GM12872 (cell line): Measurements from ENCODE around the gene DNAH8.

Experiments used
- CTCF ChIP-seq: IDR thresholded peaks from 3 replicates; pipeline ENCODE4 v1.5.1; 2011; ENCODE audit warnings: low read depth, mild to moderate bottlenecking, low read length, moderate library complexity; ENCODE audit not compliant: insufficient read depth

DNAH8 gene

GRCh38 chr6:38784506-38785235 lies 69.6 kb downstream of the DNAH8 start:
- TF ChIP-seq CTCF = no peak

GRCh38 chr6:38786486-38786885 lies 71.4 kb downstream of the DNAH8 start:
- TF ChIP-seq CTCF = no peak

GRCh38 chr6:38789256-38789655 lies 74.1 kb downstream of the DNAH8 start:
- TF ChIP-seq CTCF = no peak

- no peak for TF ChIP-seq CTCF
These were observed 77.2 kb downstream of the DNAH8 start for GRCh38 chr6:38792356-38792755.

- no peak for TF ChIP-seq CTCF
These were observed 79.6 kb downstream of the DNAH8 start for GRCh38 chr6:38794682-38795081.

- no peak for TF ChIP-seq CTCF
These were observed 80.9 kb downstream of the DNAH8 start for GRCh38 chr6:38796006-38796405.

- no peak for TF ChIP-seq CTCF
These were observed 81.7 kb downstream of the DNAH8 start for GRCh38 chr6:38796850-38797249.
